IMR-90 (cell line): ENCODE measurements around the gene FAM234B. TPM values are rescaled to one million over a fixed set of nuclear protein-coding genes. Genes with fewer than 3 reads are reported as not detected.

Experiments used
- ATAC-seq: fragments of 200-7000 bp; cut with Tn5 transposase; 2 replicates; pipeline ENCODE4 v1.9.1; 2020; ENCODE audit warnings: low read depth, mild to moderate bottlenecking, moderate library complexity
- BruUV-seq: library from RNA; stranded (reverse); fragments of 400-500 nt; replicated peaks from 2 replicates; lab custom pipeline; 2021; lab: Mats Ljungman, UMichigan
- CTCF ChIA-PET: fragments of 300-600 bp; formaldehyde crosslinking; extraction: SDS; loops from one replicate; lab custom pipeline; 2021; ENCODE audit warnings: antibody characterized with exemption; lab: Yijun Ruan, JAX
- POLR2A ChIA-PET: fragments of 300-600 bp; sonication (Branson Sonifier 250); formaldehyde crosslinking; loops from one replicate; lab custom pipeline; 2022; ENCODE audit warnings: antibody characterized with exemption; ENCODE audit not compliant: unreplicated experiment; lab: Charles Lee
- DNase-seq: peaks from one replicate; pipeline ENCODE4 v3.0.0; 2013
- H2AFZ ChIP-seq: replicated peaks from 2 replicates; pipeline ENCODE3; 2013; ENCODE audit warnings: low read length, mild to moderate bottlenecking; ENCODE audit not compliant: poor library complexity
- H2AK5ac ChIP-seq: 2 replicates; pipeline ENCODE4 v1.6.1; 2013; ENCODE audit warnings: low read depth, low read length, inconsistent platforms
- H2AK9ac ChIP-seq: replicated peaks from 2 replicates; pipeline ENCODE3; 2013; ENCODE audit warnings: mild to moderate bottlenecking, low read depth, low read length, moderate library complexity; ENCODE audit not compliant: poor library complexity
- H2BK120ac ChIP-seq: 2 replicates; pipeline ENCODE4 v1.6.1; 2013; ENCODE audit warnings: low read depth, low read length, inconsistent platforms
- H2BK15ac ChIP-seq: 3 replicates; pipeline ENCODE4 v1.6.1; 2013; ENCODE audit warnings: low read depth, low read length, inconsistent platforms
- H2BK20ac ChIP-seq: 2 replicates; pipeline ENCODE4 v1.6.1; 2013; ENCODE audit warnings: low read depth, mild to moderate bottlenecking, inconsistent platforms, low read length, moderate library complexity
- H2BK5ac ChIP-seq: 2 replicates; pipeline ENCODE4 v1.6.1; 2013; ENCODE audit warnings: mild to moderate bottlenecking, low read depth, low read length, inconsistent platforms; ENCODE audit not compliant: poor library complexity, severe bottlenecking
- H3K14ac ChIP-seq: replicated peaks from 2 replicates; pipeline ENCODE4 v1.6.1; 2013; ENCODE audit warnings: low read depth, low read length, inconsistent platforms
- H3K18ac ChIP-seq: 2 replicates; pipeline ENCODE4 v1.6.1; 2013; ENCODE audit warnings: low read depth, low read length, control low read depth
- H3K23ac ChIP-seq: 2 replicates; pipeline ENCODE4 v1.6.1; 2013; ENCODE audit warnings: low read depth, low read length, inconsistent platforms
- H3K27ac ChIP-seq: 2 replicates; pipeline ENCODE4 v1.5.1; 2013; ENCODE audit warnings: mild to moderate bottlenecking, control low read depth, low read length; ENCODE audit not compliant: insufficient read depth
- H3K27me3 ChIP-seq: 2 replicates; pipeline ENCODE4 v1.6.1; 2013; ENCODE audit warnings: low read length; ENCODE audit not compliant: control insufficient read depth, insufficient read depth
- H3K36me3 ChIP-seq: 2 replicates; pipeline ENCODE4 v1.6.1; 2013; ENCODE audit warnings: low read length, mixed read lengths; ENCODE audit not compliant: control insufficient read depth, insufficient read depth
- H3K4ac ChIP-seq: 2 replicates; pipeline ENCODE4 v1.6.1; 2013; ENCODE audit warnings: low read depth, low read length, inconsistent platforms
- H3K4me1 ChIP-seq: 2 replicates; pipeline ENCODE4 v1.6.1; 2013; ENCODE audit warnings: low read length, mixed read lengths; ENCODE audit not compliant: control insufficient read depth, insufficient read depth
- H3K4me2 ChIP-seq: 2 replicates; pipeline ENCODE4 v1.6.1; 2013; ENCODE audit warnings: low read depth, mild to moderate bottlenecking, control low read depth, low read length, moderate library complexity
- H3K4me3 ChIP-seq: 2 replicates; pipeline ENCODE4 v1.5.1; 2013; ENCODE audit warnings: low read depth, mild to moderate bottlenecking, control low read depth, low read length, moderate library complexity; ENCODE audit not compliant: insufficient read depth
- H3K56ac ChIP-seq: 2 replicates; pipeline ENCODE4 v1.6.1; 2013; ENCODE audit warnings: low read length, inconsistent platforms; ENCODE audit not compliant: insufficient read depth; ENCODE audit errors: extremely low read depth
- H3K79me1 ChIP-seq, 2 experiments: 2 replicates each; pipeline ENCODE4 v1.6.1; 2013; ENCODE audit warnings: low read length in 2 of 2, inconsistent platforms in 1 of 2, low read depth in 1 of 2
- H3K9ac ChIP-seq: 2 replicates; pipeline ENCODE4 v1.6.1; 2013; ENCODE audit warnings: low read depth, low read length, control low read depth
- H3K9me1 ChIP-seq: 2 replicates; pipeline ENCODE4 v1.6.1; 2013; ENCODE audit warnings: low read length, inconsistent platforms; ENCODE audit not compliant: insufficient read depth
- H3K9me3 ChIP-seq: 2 replicates; pipeline ENCODE4 v1.6.1; 2013; ENCODE audit warnings: low read length; ENCODE audit not compliant: control insufficient read depth, insufficient read depth
- H4K20me1 ChIP-seq: 2 replicates; pipeline ENCODE4 v1.6.1; 2013; ENCODE audit warnings: low read length, inconsistent platforms; ENCODE audit not compliant: insufficient read depth
- H4K5ac ChIP-seq: 2 replicates; pipeline ENCODE4 v1.6.1; 2013; ENCODE audit warnings: mild to moderate bottlenecking, low read depth, low read length, control low read depth
- H4K8ac ChIP-seq, 2 experiments: 2 replicates each; pipeline ENCODE4 v1.6.1; 2013; ENCODE audit warnings: low read depth in 2 of 2, low read length in 2 of 2, control low read depth in 1 of 2, inconsistent platforms in 1 of 2
- H4K91ac ChIP-seq: 2 replicates; pipeline ENCODE4 v1.6.1; 2013; ENCODE audit warnings: low read depth, low read length, inconsistent platforms; ENCODE audit not compliant: insufficient read depth
- BHLHE40 ChIP-seq: fragments of 150-350 bp; IDR thresholded peaks from 2 replicates; pipeline ENCODE4 v1.6.1; 2016; ENCODE audit warnings: mild to moderate bottlenecking, low read depth, low read length
- CEBPB ChIP-seq: IDR thresholded peaks from 2 replicates; pipeline ENCODE4 v1.6.1; 2012; ENCODE audit warnings: low read depth, low read length, improper control_type of control experiment
- CHD1 ChIP-seq: IDR thresholded peaks from 2 replicates; pipeline ENCODE4 v1.6.1; 2012; ENCODE audit warnings: low read depth, low read length, improper control_type of control experiment
- CTCF ChIP-seq: conservative IDR thresholded peaks from 2 replicates; pipeline ENCODE4 v1.5.1; 2012; ENCODE audit warnings: mild to moderate bottlenecking, low read depth, low read length, improper control_type of control experiment
- ELK1 ChIP-seq: fragments of 150-350 bp; IDR thresholded peaks from 2 replicates; pipeline ENCODE4 v1.6.1; 2016; ENCODE audit warnings: low read depth, mild to moderate bottlenecking, low read length, moderate library complexity, borderline replicate concordance
- FOS ChIP-seq: fragments of 150-350 bp; IDR thresholded peaks from 2 replicates; pipeline ENCODE4 v1.6.1; 2016; ENCODE audit warnings: low read depth, low read length
- MAFK ChIP-seq: IDR thresholded peaks from 2 replicates; pipeline ENCODE4 v1.6.1; 2012; ENCODE audit warnings: low read depth, low read length, improper control_type of control experiment
- MAZ ChIP-seq: IDR thresholded peaks from 2 replicates; pipeline ENCODE4 v1.6.1; 2012; ENCODE audit warnings: low read depth, mild to moderate bottlenecking, low read length, improper control_type of control experiment, moderate library complexity, borderline replicate concordance
- MXI1 ChIP-seq: IDR thresholded peaks from 2 replicates; pipeline ENCODE4 v1.6.1; 2012; ENCODE audit warnings: low read depth, mild to moderate bottlenecking, low read length, moderate library complexity, borderline replicate concordance
- NFE2L2 ChIP-seq: fragments of 150-350 bp; IDR thresholded peaks from 2 replicates; pipeline ENCODE4 v1.6.1; 2016; ENCODE audit warnings: low read depth, mild to moderate bottlenecking, low read length
- POLR2A ChIP-seq: IDR thresholded peaks from 2 replicates; pipeline ENCODE4 v1.6.1; 2012; ENCODE audit warnings: mild to moderate bottlenecking, low read depth, low read length
- RAD21 ChIP-seq: IDR thresholded peaks from 2 replicates; pipeline ENCODE4 v1.6.1; 2012; ENCODE audit warnings: low read length, improper control_type of control experiment
- RCOR1 ChIP-seq: IDR thresholded peaks from 2 replicates; pipeline ENCODE4 v1.6.1; 2012; ENCODE audit warnings: mild to moderate bottlenecking, low read length, improper control_type of control experiment; ENCODE audit not compliant: insufficient replicate concordance
- RFX5 ChIP-seq: IDR thresholded peaks from 2 replicates; pipeline ENCODE4 v1.8.0; 2012; ENCODE audit warnings: low read depth, mild to moderate bottlenecking, low read length, moderate library complexity
- SMC3 ChIP-seq: fragments of 150-350 bp; IDR thresholded peaks from 2 replicates; pipeline ENCODE4 v1.6.1; 2016; ENCODE audit warnings: low read depth, mild to moderate bottlenecking, antibody characterized with exemption, low read length, moderate library complexity
- USF2 ChIP-seq: fragments of 150-350 bp; IDR thresholded peaks from 2 replicates; pipeline ENCODE4 v1.6.1; 2017; ENCODE audit warnings: mild to moderate bottlenecking, antibody characterized with exemption, low read length, low read depth
- WGBS, 2 experiments: methylation state at CpG; one replicate each; pipeline versions ENCODE4 v1.1.5 to v1.1.7; 2013; ENCODE audit warnings: missing lambda C conversion rate in 2 of 2; ENCODE audit not compliant: insufficient read length in 1 of 2; ENCODE audit errors: extremely low coverage in 2 of 2; 5-methylcytosine and 5-hydroxymethylcytosine counted together
- dilution Hi-C: fragments of 300-500 bp; cut with HindIII; formaldehyde crosslinking; loops from one replicate; pipeline ENCODE4 v1.14.3; 2018; ENCODE audit warnings: low sequenced_read_pairs; ENCODE audit not compliant: unreplicated experiment
- in situ Hi-C: fragments of 300-500 bp; cut with MboI; formaldehyde crosslinking; loops from 3 replicates; pipeline ENCODE4 v1.14.3; 2019; ENCODE audit warnings: low sequenced_read_pairs, inconsistent platforms, mixed read lengths
- intact Hi-C: fragments of 100-400 bp; cut with micrococcal nuclease; formaldehyde crosslinking; loops from 2 replicates; pipeline ENCODE4 v1.10.0; 2022
- polyA plus RNA-seq, 3 experiments: library from polyadenylated mRNA; depleted of rRNA; stranded (reverse); fragments of >200 nt; gene quantifications; 2 replicates each; pipeline ENCODE4 v1.2.3, GENCODE V29; 2012; ENCODE audit warnings: low replicate concordance in 1 of 3
- total RNA-seq: library from RNA; depleted of rRNA; stranded (reverse); fragments of >200 nt; gene quantifications from 2 replicates; pipeline ENCODE4 v1.2.3, GENCODE V29; 2012

The FAM234B gene
- total and polyA plus RNA-seq, 2 of the 4 experiments (the other 2 are of a cell fraction), result 3.6 to 8.6 TPM

GRCh38 chr12:13091832-13092231 is 47.7 kb downstream of the FAM234B start:
- intact Hi-C loops (loop anchor here (5.0 kb wide), 1 partner anchor 50 kb away; the partner anchor contains the start of gene FAM234B), dilution Hi-C loops (no loop called here), in situ Hi-C loops (loop anchor here (10.0 kb wide), 1 partner anchor 177 kb away; no protein-coding TSS in a partner anchor)
- H3K27me3 ChIP-seq, result no peaks in the 10 kb centered on the region
- ATAC-seq (no peak), DNase-seq (no peak)
- no peak overlapping the region for H3K4me2 ChIP-seq
- no peak overlapping the region for H4K5ac ChIP-seq
- H2BK120ac ChIP-seq, result peak overlapping the region; percentile 85
- ChIA-PET CTCF (no interaction called here), POLR2A (no interaction called here)
- H4K8ac ChIP-seq, result peak overlapping the region; percentile 50 to 67; a peak in 1 of 4 replicates
- H3K4ac ChIP-seq, result peak overlapping the region; percentile 87
- no peak overlapping the region; the same call in 1 of the 2 replicates for H3K18ac ChIP-seq
- 100% methylated on average over 1 of the region's 6 CpGs; no CpG with 5 or more reads in 1 of the 2 experiments for WGBS, 2 experiments
- no peak overlapping the region for H3K9ac ChIP-seq
- H4K20me1 ChIP-seq, result no peaks in the 10 kb centered on the region
- no peak overlapping the region; the same call in 1 of the 2 replicates for H4K91ac ChIP-seq
- H3K79me1 ChIP-seq, result peaks cover 0 to 16% of the 10 kb centered on the region in 2 experiments; a peak in 1 of 4 replicates
- H3K4me3 ChIP-seq, result no peak overlapping the region
- H3K9me1 ChIP-seq, result peaks cover 12% of the 10 kb centered on the region
- peak overlapping the region; percentile 91; the same call in 1 of the 2 replicates for H2BK20ac ChIP-seq
- peak overlapping the region; percentile 75 for H2AK9ac ChIP-seq
- no peak overlapping the region for H3K27ac ChIP-seq
- no TSS peak for BruUV-seq
- H2BK5ac ChIP-seq, result peak overlapping the region; percentile 18
- peak overlapping the region; percentile 65 for H3K14ac ChIP-seq
- H2AK5ac ChIP-seq, result peak overlapping the region; percentile 86
- H3K9me3 ChIP-seq, result no peaks in the 10 kb centered on the region
- no peaks in the 10 kb centered on the region for H3K36me3 ChIP-seq
- no peak overlapping the region; the same call in 1 of the 2 replicates for H3K23ac ChIP-seq
- no peak for TF ChIP-seq NFE2L2
- TF ChIP-seq MAFK, result no peak
- TF ChIP-seq RCOR1, result no peak
- no peak for TF ChIP-seq RAD21
- no peak for TF ChIP-seq CTCF
- no peak for TF ChIP-seq MXI1
- no peak for TF ChIP-seq ELK1
- TF ChIP-seq MAZ, result no peak
- no peak for TF ChIP-seq FOS
- TF ChIP-seq SMC3, result no peak
- no peak for TF ChIP-seq CHD1
- no peak for TF ChIP-seq BHLHE40
- TF ChIP-seq POLR2A, result no peak
- TF ChIP-seq CEBPB, result no peak
- no peak for TF ChIP-seq USF2
- no peak for TF ChIP-seq RFX5
- no peak overlapping the region for H2AFZ ChIP-seq
- peak overlapping the region; percentile 90; the same call in 2 of the 3 replicates for H2BK15ac ChIP-seq
- no peak overlapping the region for H3K56ac ChIP-seq
- peaks cover 16% of the 10 kb centered on the region for H3K4me1 ChIP-seq
